GM12875 (cell line): ENCODE measurements around the gene KIF26B.
"Not testable (repeated sequence)": the region's sequence is repeated elsewhere in the genome, so short reads cannot be mapped to it uniquely, and the experiment has no call there.

Source experiments
- H3K4me3 ChIP-seq: one replicate; pipeline ENCODE4 v1.5.1; 2011; ENCODE audit warnings: low read depth, low read length, control low read depth
- TF ChIP-seq, protein P1 (sequence below): IDR thresholded peaks from 2 replicates; pipeline ENCODE4 v1.5.1; 2011; ENCODE audit warnings: low read depth, mild to moderate bottlenecking, control low read depth, inconsistent platforms, low read length, moderate library complexity, borderline replicate concordance; ENCODE audit not compliant: insufficient read depth

The KIF26B gene

DNA sequence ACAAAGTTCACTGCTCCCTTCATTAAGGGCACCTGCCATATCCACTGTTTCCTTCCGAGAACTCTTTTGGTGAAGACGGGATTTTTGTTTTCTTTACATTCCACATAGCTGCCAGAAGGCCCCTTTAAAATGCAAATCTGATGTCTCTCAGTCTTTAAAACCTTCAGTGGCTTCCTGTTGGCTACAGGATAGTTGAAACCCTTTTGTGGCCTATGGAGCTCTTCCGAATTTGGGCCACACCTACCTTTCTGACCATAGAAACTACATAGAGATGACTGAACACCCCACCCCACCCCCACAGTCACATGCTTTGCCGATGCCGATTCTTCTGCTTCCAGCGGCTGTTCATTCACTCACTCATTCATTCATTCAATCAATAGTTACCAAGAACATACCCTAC is 502.6 kb downstream of the KIF26B start:
- no peak overlapping the region for H3K4me3 ChIP-seq
- TF ChIP-seq, protein P1, sequence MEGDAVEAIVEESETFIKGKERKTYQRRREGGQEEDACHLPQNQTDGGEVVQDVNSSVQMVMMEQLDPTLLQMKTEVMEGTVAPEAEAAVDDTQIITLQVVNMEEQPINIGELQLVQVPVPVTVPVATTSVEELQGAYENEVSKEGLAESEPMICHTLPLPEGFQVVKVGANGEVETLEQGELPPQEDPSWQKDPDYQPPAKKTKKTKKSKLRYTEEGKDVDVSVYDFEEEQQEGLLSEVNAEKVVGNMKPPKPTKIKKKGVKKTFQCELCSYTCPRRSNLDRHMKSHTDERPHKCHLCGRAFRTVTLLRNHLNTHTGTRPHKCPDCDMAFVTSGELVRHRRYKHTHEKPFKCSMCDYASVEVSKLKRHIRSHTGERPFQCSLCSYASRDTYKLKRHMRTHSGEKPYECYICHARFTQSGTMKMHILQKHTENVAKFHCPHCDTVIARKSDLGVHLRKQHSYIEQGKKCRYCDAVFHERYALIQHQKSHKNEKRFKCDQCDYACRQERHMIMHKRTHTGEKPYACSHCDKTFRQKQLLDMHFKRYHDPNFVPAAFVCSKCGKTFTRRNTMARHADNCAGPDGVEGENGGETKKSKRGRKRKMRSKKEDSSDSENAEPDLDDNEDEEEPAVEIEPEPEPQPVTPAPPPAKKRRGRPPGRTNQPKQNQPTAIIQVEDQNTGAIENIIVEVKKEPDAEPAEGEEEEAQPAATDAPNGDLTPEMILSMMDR: no peak

DNA sequence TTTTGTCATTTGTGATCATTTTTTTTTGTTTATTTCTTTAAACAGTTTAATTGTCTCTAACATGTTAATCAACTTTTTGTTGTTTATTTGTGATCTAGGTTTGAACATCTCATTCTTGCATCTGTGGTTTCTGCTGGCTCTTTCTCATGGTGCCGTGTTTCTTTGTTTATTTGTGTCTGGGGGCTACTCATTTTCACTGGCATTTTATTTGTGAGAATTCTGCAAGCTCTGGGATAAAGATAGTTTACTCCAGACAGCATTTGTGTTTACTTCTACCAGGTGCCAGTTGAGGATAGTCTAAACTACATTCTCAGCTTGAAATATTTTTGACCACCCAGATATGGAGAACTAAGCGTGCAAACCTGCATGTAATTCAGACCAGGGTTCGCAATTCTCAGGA is 508.6 kb downstream of the KIF26B start:
- TF ChIP-seq, protein P1: no peak
- no peak overlapping the region for H3K4me3 ChIP-seq

DNA sequence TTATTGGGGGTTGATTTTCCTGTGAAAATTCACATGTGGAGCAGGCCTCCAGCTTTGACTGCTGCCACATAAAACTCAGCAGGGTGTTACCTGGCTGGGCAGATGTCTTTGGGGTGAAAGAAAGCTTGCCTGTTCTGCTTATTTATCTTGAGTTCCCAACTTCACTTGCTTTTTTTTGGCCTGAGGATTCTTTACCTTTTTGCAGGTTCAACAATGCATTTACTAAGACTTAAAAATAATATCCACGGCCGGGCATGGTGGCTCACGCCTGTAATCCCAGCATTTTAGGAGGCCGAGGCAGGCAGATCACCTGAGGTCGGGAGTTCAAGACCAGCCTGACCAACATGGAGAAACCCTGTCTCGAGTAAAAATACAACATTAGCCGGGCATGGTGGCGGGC is 509.1 kb downstream of the KIF26B start:
- H3K4me3 ChIP-seq: no peak overlapping the region
- TF ChIP-seq, protein P1: no peak

DNA sequence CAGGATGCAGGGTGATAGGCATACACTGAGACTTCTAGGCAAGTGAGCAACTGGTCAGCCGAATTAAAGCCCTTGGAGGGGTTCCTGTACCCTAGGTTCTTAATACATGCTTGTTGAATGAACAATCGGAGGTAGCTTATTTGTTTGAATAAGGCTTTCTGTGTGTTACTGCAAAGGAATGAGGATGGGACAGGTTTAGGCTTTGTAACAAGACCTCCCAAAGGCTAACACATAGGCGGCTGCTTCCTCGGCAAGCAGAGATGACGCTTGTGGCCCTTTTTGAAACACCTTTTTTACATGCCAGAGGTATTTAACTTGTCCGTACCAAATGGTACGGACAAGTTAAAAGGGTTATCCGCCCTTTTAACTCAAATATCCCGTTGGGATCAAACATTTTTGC is 511.6 kb downstream of the KIF26B start:
- TF ChIP-seq, protein P1: no peak
- H3K4me3 ChIP-seq: no peak overlapping the region

DNA sequence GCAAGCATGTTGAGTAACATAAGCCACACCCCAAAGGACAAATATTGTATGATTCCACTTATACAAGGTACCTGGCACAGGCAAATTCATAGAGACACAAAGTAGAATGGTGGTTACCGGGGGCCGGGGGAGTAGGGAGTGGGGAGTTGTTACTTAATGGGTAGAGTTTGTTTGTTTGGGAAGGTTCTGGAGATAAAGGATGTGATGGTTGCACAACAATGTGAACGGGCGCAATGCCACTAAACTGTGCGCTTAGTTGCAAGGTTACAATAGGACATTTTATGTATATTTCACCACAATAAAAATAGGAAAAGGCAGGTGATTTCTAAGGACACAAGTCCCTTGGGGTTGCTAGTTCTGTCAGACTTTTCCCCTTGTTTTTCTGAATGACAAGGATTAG is 516.6 kb downstream of the KIF26B start:
- TF ChIP-seq, protein P1: no peak
- no peak overlapping the region for H3K4me3 ChIP-seq

DNA sequence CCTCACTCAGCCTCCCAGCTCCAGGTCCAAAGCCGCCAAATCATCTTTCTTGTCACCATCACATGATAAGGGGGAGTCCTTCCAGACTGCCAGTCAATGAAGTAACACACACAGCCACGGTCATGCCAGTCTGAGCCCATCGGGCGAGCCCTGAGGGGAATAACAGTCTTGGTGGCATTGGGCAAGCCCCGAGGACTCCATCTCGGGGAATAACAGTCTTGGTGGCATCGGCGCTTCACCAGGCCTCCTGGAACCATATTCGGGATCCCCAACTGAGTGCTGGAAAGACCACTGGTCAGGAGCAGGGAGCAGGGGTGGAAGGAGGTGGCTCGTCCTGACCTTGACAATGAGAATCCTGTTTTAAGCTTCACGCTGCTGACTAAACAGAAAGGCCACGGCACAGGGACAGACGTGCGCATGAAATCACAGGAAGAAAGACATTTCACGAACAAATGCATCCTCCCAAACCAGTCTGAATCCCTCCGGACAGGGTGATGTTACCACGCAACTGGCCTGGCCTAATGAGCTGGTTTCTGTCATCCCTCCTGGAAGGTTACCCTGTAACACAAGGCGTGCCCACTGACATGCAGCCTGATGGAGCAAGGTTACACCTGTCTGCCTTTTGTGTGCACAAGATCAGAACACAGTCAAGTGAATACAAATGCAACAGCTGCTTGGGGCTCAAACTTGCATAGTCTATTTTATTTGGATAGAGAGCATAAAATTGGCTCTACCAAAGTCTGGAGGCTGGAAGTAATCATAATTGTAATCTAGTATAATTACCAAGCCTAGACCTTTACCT is 517.4 kb downstream of the KIF26B start:
- H3K4me3 ChIP-seq: no peak overlapping the region
- TF ChIP-seq, protein P1: no peak

DNA sequence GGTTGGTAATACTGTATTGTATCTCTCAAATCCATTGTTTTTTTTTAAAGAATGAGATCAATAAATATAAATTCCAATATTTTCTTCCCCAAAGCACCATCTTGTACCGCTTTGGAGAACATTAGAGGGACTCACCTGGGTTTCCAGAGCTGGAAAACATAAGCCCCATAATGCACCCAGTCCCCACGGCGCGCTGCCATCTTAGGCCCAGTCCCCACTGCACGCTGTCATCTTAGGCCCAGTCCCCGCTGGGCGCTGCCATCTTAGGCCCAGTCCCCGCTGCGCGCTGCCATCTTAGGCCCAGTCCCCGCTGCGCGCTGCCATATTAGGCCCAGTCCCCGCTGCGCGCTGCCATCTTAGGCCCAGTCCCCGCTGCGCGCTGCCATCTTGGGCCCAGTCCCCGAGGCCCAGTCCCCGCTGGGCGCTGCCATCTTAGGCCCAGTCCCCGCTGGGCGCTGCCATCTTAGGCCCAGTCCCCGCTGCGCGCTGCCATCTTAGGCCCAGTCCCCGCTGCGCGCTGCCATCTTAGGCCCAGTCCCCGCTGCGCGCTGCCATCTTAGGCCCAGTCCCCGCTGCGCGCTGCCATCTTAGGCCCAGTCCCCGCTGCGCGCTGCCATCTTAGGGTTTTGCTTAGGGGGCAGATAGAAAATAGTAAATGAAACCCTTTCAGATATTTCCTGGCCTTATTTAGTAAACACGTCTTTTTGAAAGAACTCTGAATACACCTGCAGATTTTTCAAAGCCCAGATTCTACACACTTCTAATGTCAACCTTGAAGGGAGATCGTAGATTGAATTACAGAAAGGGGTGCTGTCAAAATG is 518.3 kb downstream of the KIF26B start:
- not testable (repeated sequence) for H3K4me3 ChIP-seq
